Right lobe of liver (tissue), 6 donors: ENCODE results near the gene ANXA3. TPM values are rescaled to one million over a fixed set of nuclear protein-coding genes. Genes with fewer than 3 reads are reported as not detected.

ENCODE experiments used
- ATAC-seq, 4 donors: fragments of 200-7000 bp; cut with Tn5 transposase; one replicate each; pipeline ENCODE4 v1.9.1; 2020; ENCODE audit warnings: mild to moderate bottlenecking in 4 of 4, moderate library complexity in 4 of 4
- DNase-seq, 3 donors: peaks; one replicate each; pipeline ENCODE4 v3.0.0-alpha.2; 2020
- H3K27ac ChIP-seq, 3 donors: fragments of 200-600 bp; one replicate each; pipeline ENCODE4 v1.8.0; 2022
- H3K27me3 ChIP-seq, 2 donors: fragments of 200-600 bp; one replicate each; pipeline ENCODE4 v1.8.0; 2022
- H3K36me3 ChIP-seq, 4 donors: fragments of 200-600 bp; sonication (generic) in 1 of 4; one replicate each; pipeline versions ENCODE4 v1.5.1 to v1.8.0; 2017 to 2022; ENCODE audit warnings: control low read depth in 1 of 4
- H3K4me1 ChIP-seq, 4 donors: fragments of 200-600 bp; sonication (generic) in 1 of 4; one replicate each; pipeline versions ENCODE4 v1.5.1 to v1.8.0; 2017 to 2022; ENCODE audit warnings: control low read depth in 1 of 4
- H3K4me3 ChIP-seq, 3 donors: fragments of 200-600 bp; one replicate each; pipeline ENCODE4 v1.8.0; 2022
- H3K9me3 ChIP-seq, 4 donors: fragments of 200-600 bp; sonication (generic) in 1 of 4; one replicate each; pipeline versions ENCODE4 v1.5.1 to v1.8.0; 2017 to 2022; ENCODE audit warnings: control low read depth in 1 of 4
- POLR2A ChIP-seq: fragments of 450-650 bp; IDR thresholded peaks from one replicate; pipeline ENCODE4 v1.6.1; 2017; ENCODE audit warnings: antibody characterized with exemption, mild to moderate bottlenecking
- WGBS: methylation state at CpG from one replicate; pipeline ENCODE4 v1.1.6; 2018; ENCODE audit warnings: low coverage, low lambda C conversion rate; ENCODE audit not compliant: insufficient coverage; ENCODE audit errors: missing lambda C conversion rate; 5-methylcytosine and 5-hydroxymethylcytosine counted together
- intact Hi-C, 2 donors: fragments of 100-400 bp; cut with DNase I; formaldehyde crosslinking; loops; one replicate each; pipeline versions ENCODE4 v1.11.2 to v1.14.1; 2022
- total RNA-seq, 6 experiments: library from RNA; depleted of rRNA in 2 of 6; stranded (reverse); fragments of >200 nt in 2 of 6; fragmentation: NEBNext Ultra II Directional in 3 of 6; extraction: Animal tissue kit (Norgen Biotek cat#: 25700) in 3 of 6; gene quantifications; one replicate each; pipeline versions ENCODE4 v1.1.0 to v1.2.4, GENCODE V29; 2016 to 2023
- TF ChIP-seq, protein P1 (sequence below), 4 donors: fragments of 200-600 bp in 3 of 4; fragments of 450-650 bp in 1 of 4; IDR thresholded peaks; one replicate each; pipeline versions ENCODE4 v1.5.1 to v1.8.0; 2016 to 2022; ENCODE audit warnings: antibody characterized with exemption in 4 of 4, mild to moderate bottlenecking in 2 of 4
- donor health status: DM: no; HTN: yes; CAD: no.
- donor health status: DM: no; HTN: no; CAD: no.
- donor health status: DM: no; HTN: no; CAD: no.
- donor health status: DM: no; HTN: yes; CAD: no.
- donor health status: DM: no; HTN: yes; CAD: no.

Gene ANXA3
- total RNA-seq, 6 experiments from 2014 or later: 0.95 to 3.4 (median 2.0) TPM

DNA sequence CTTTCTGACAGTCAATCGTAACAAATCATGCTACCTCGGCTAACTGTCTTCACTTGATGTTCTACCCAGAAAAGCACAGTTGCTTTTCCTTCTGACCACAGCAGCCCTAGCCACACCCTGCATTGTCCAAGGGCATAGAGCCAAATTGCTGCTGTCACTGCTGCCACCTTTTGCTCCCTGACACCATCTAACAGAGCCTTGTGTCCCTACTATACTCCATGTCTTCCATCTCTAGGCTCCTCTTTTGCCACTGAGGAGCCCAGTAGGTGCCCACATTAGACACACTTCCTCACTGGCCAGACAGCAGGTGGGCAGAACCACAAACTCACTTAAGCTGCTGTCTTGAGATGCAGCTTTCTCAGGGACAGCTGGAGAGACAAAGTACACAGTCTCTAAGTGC lies 91.4 kb downstream of the ANXA3 start:
- H3K4me3 ChIP-seq: no peak overlapping the region
- no peak overlapping the region for H3K27ac ChIP-seq
- intact Hi-C loops: no loop called here
- no peaks in the 10 kb centered on the region for H3K36me3 ChIP-seq
- DNase-seq (no peak), ATAC-seq (no peak)
- H3K4me1 ChIP-seq: peaks cover 0 to 5% (median 0%) of the 10 kb centered on the region in 4 donors
- no peaks in the 10 kb centered on the region for H3K27me3 ChIP-seq
- no peaks in the 10 kb centered on the region for H3K9me3 ChIP-seq
- TF ChIP-seq, protein P1, sequence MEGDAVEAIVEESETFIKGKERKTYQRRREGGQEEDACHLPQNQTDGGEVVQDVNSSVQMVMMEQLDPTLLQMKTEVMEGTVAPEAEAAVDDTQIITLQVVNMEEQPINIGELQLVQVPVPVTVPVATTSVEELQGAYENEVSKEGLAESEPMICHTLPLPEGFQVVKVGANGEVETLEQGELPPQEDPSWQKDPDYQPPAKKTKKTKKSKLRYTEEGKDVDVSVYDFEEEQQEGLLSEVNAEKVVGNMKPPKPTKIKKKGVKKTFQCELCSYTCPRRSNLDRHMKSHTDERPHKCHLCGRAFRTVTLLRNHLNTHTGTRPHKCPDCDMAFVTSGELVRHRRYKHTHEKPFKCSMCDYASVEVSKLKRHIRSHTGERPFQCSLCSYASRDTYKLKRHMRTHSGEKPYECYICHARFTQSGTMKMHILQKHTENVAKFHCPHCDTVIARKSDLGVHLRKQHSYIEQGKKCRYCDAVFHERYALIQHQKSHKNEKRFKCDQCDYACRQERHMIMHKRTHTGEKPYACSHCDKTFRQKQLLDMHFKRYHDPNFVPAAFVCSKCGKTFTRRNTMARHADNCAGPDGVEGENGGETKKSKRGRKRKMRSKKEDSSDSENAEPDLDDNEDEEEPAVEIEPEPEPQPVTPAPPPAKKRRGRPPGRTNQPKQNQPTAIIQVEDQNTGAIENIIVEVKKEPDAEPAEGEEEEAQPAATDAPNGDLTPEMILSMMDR (IDR thresholded peaks at IDR 0.05): no peak
- TF ChIP-seq POLR2A: no peak
- WGBS: 83% methylated on average over 2 of the region's 2 CpGs

DNA sequence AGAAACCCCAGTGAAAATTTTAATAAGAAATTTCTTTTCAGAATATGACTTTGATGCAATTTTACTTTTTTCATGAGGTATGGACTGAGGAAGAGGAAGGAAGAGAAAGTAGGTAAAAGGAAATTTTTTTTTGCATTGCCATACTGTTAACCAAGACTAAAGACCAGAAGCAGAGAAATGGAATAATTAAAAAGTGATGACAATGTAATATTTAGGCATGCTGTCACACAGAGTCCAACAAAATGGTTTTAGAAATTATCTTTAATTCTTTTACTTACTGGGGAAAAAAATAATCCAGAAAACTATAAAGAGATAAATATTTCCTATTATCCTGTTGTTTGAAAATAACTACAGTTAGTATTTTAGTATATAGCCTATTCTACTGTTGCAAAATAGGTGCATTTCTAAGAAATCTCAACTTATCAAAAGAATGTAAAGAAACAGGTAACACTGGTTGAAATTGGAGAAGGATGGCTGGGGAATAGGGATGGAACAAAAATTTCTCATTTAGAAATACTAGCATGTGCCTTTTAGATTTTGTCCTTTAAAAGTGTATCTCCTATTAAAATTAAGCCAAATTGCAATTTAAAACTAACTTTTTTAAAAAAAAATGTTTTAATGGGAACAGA lies 92.6 kb downstream of the ANXA3 start:
- Histone ChIP-seq H3K4me1 (peaks cover 0 to 5% (median 0%) of the 10 kb centered on the region in 4 donors), H3K9me3 (no peaks in the 10 kb centered on the region), H3K4me3 (no peak overlapping the region), H3K36me3 (no peaks in the 10 kb centered on the region), H3K27ac (no peak overlapping the region), H3K27me3 (no peaks in the 10 kb centered on the region)
- ATAC-seq (no peak), DNase-seq (no peak)
- TF ChIP-seq, protein P1 (IDR thresholded peaks at IDR 0.05): no peak
- no peak for TF ChIP-seq POLR2A
- intact Hi-C loops: no loop called here

DNA sequence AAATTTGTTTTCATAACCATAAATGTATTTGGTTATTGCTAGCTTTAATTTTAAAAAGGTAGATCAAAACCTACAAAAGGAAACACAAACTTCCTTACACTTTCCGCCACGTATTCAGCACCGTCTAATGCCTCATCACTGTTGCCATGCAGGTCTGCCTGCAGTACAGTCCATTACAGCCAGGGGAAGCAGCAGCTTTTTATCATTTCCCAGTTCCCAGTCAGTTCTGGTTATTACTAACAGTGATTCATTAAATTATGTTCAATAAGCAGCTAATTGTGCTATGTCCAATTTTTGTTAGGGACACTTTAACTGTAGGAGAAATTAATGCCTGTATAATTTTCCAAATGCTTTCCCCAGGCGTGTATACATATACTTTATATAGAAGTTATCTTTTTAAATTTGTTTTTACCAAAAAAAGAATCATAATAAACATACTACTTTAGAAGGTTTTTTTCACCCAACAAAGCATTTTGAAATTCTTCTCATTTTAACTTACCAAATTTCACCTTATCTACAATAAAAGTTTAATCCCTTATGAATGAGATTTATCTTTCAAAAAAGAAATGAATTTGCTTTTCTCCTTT lies 93.3 kb downstream of the ANXA3 start:
- H3K4me3 ChIP-seq: no peak overlapping the region
- WGBS: 25% methylated on average over 4 of the region's 4 CpGs
- intact Hi-C loops: no loop called here
- no peaks in the 10 kb centered on the region for H3K9me3 ChIP-seq
- TF ChIP-seq, protein P1 (IDR thresholded peaks at IDR 0.05): peak; percentile 77 to 90 (median 82)
- no peak for TF ChIP-seq POLR2A
- DNase-seq (peak in 1 of 3 donors; percentile 53), ATAC-seq (peak; percentile 88 to 93 (median 91))
- H3K27ac ChIP-seq: peak overlapping the region; percentile 17 to 18 (median 18)
- no peaks in the 10 kb centered on the region for H3K36me3 ChIP-seq
- H3K27me3 ChIP-seq: no peaks in the 10 kb centered on the region
- H3K4me1 ChIP-seq: peaks cover 0 to 5% (median 0%) of the 10 kb centered on the region in 4 donors

- WGBS: 30% methylated on average over 9 of the region's 10 CpGs
- Histone ChIP-seq H3K36me3 (no peaks in the 10 kb centered on the region), H3K4me3 (no peak overlapping the region), H3K27me3 (no peaks in the 10 kb centered on the region), H3K4me1 (peaks cover 0 to 5% (median 0%) of the 10 kb centered on the region in 4 donors), H3K9me3 (no peaks in the 10 kb centered on the region), H3K27ac (peak overlapping the region; percentile 17 to 18 (median 18))
- intact Hi-C loops: no loop called here
- ATAC-seq (peak; percentile 67 to 83 (median 76)), DNase-seq (peak in 2 of 3 donors; percentile 32 to 48)
- peak; percentile 10 for TF ChIP-seq POLR2A
- TF ChIP-seq, protein P1 (IDR thresholded peaks at IDR 0.05): no peak
Measured at GRCh38 chr4:78645853-78646757, 94.5 kb downstream of the ANXA3 start.
